Smooth muscle cell (in vitro differentiated cells): ENCODE results near the gene NDUFA11. TPM values are rescaled to one million over a fixed set of nuclear protein-coding genes. Genes with fewer than 3 reads are reported as not detected.

Experiments used
- DNase-seq: peaks from one replicate; lab custom pipeline; 2025; ENCODE audit not compliant: unreplicated experiment; lab: John Stamatoyannopoulos, UW
- H2AFZ ChIP-seq: fragments of 200-600 bp; sonication (generic); 2 replicates; pipeline ENCODE4 v1.6.0; 2016; ENCODE audit warnings: antibody characterized with exemption, low read depth, mild to moderate bottlenecking
- H3F3A ChIP-seq: fragments of 200-600 bp; sonication (generic); 2 replicates; pipeline ENCODE4 v1.6.0; 2017; ENCODE audit warnings: antibody characterized with exemption, low read depth
- H3K27ac ChIP-seq: fragments of 200-600 bp; sonication (generic); 2 replicates; pipeline ENCODE4 v1.5.1; 2016; ENCODE audit warnings: low read depth, mild to moderate bottlenecking
- H3K27me3 ChIP-seq: fragments of 200-600 bp; sonication (generic); 2 replicates; pipeline ENCODE4 v1.6.1; 2016; ENCODE audit warnings: low read depth, mild to moderate bottlenecking
- H3K36me3 ChIP-seq: fragments of 200-600 bp; sonication (generic); 2 replicates; pipeline ENCODE4 v1.5.1; 2016; ENCODE audit warnings: low read depth
- H3K4me1 ChIP-seq: fragments of 200-600 bp; sonication (generic); 2 replicates; pipeline ENCODE4 v1.5.1; 2016; ENCODE audit warnings: low read depth
- H3K4me2 ChIP-seq: fragments of 200-600 bp; sonication (generic); 2 replicates; pipeline ENCODE4 v1.6.0; 2016; ENCODE audit warnings: mild to moderate bottlenecking
- H3K4me3 ChIP-seq: fragments of 200-600 bp; sonication (generic); 2 replicates; pipeline ENCODE4 v1.5.1; 2016; ENCODE audit warnings: mild to moderate bottlenecking
- H3K79me2 ChIP-seq: fragments of 200-600 bp; sonication (generic); 2 replicates; pipeline ENCODE4 v1.6.0; 2016; ENCODE audit warnings: low read depth, mild to moderate bottlenecking
- H3K9ac ChIP-seq: fragments of 200-600 bp; sonication (generic); 2 replicates; pipeline ENCODE4 v1.6.0; 2016; ENCODE audit warnings: low read depth
- H3K9me3 ChIP-seq: fragments of 200-600 bp; sonication (generic); replicated peaks from 2 replicates; pipeline ENCODE4 v1.5.1; 2016; ENCODE audit warnings: low read depth
- H4K20me1 ChIP-seq: fragments of 200-600 bp; sonication (generic); 2 replicates; pipeline ENCODE4 v1.6.0; 2016; ENCODE audit warnings: low read depth
- WGBS: methylation state at CpG from one replicate; pipeline ENCODE4 v1.1.7; 2016; ENCODE audit warnings: low lambda C conversion rate; 5-methylcytosine and 5-hydroxymethylcytosine counted together
- polyA plus RNA-seq: library from polyadenylated mRNA; unstranded; fragments of >200 nt; fragmentation: Nextera tagmentation; extraction: Ambion mirVana; gene quantifications from 2 replicates; pipeline ENCODE4 v1.2.1, GENCODE V29; 2016
- total RNA-seq: library from RNA; depleted of rRNA; stranded (reverse); fragments of >200 nt; gene quantifications from 2 replicates; pipeline ENCODE4 v1.2.3, GENCODE V29; 2014
- TF ChIP-seq, protein P1 (sequence below): fragments of 200-600 bp; sonication (generic); IDR thresholded peaks from 2 replicates; pipeline ENCODE4 v1.5.1; 2017; ENCODE audit warnings: borderline replicate concordance, mild to moderate bottlenecking, antibody characterized with exemption; ENCODE audit not compliant: insufficient read depth, poor library complexity, severe bottlenecking

NDUFA11 gene
- total and polyA plus RNA-seq, 2 experiments from 2014 or later: 169 to 493 TPM

DNA sequence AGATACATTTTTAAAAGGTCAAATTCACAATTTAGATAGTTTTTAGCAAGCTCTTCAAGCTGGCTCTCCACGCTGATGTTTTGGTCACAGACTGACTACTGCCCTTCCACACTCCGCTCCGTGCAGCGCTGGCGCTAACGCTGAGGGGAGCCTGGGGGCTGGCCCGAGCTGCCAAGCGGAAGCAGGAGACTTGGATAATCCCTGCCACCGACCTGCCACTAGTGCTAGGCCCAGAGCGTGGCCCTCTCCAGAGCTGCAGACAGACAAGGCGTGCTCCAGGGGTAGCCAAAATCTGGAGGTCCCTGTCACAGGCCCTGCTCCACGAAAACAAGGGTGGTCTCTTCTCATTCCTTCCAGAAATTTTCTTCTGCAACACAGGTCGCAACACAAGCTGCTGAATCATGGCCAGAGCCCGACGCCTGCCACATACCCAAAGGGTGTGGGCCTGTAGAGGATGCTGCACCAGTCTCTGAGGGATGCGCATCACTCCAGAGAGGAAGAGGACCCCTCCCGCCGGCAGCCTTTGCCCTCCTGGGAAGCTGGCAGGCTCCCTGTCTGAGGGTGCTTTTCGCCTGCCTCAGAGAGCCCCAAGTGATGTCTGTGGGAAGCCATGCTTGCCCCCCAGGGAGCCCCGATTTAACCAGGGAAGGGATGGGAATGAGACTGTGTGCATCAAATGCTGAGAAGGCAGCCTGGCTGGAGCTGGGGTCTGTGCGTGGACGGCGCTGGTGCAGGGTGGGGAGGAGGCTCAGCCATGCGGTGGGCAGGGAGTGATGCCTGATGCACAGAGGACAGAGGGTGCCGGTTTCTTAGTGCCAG lies 32.1 kb upstream of the NDUFA11 start:
- H3F3A ChIP-seq: peaks cover 17% of the 10 kb centered on the region
- H3K79me2 ChIP-seq: peaks cover 18% of the 10 kb centered on the region
- peaks cover 82% of the 10 kb centered on the region for H4K20me1 ChIP-seq
- 70% methylated on average over 25 of the region's 25 CpGs for WGBS
- no peaks in the 10 kb centered on the region for H3K9me3 ChIP-seq
- no peak overlapping the region for H3K9ac ChIP-seq
- DNase-seq: no peak
- TF ChIP-seq, protein P1, sequence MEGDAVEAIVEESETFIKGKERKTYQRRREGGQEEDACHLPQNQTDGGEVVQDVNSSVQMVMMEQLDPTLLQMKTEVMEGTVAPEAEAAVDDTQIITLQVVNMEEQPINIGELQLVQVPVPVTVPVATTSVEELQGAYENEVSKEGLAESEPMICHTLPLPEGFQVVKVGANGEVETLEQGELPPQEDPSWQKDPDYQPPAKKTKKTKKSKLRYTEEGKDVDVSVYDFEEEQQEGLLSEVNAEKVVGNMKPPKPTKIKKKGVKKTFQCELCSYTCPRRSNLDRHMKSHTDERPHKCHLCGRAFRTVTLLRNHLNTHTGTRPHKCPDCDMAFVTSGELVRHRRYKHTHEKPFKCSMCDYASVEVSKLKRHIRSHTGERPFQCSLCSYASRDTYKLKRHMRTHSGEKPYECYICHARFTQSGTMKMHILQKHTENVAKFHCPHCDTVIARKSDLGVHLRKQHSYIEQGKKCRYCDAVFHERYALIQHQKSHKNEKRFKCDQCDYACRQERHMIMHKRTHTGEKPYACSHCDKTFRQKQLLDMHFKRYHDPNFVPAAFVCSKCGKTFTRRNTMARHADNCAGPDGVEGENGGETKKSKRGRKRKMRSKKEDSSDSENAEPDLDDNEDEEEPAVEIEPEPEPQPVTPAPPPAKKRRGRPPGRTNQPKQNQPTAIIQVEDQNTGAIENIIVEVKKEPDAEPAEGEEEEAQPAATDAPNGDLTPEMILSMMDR: no peak
- H2AFZ ChIP-seq: no peak overlapping the region
- peak overlapping the region; percentile 85 for H3K27ac ChIP-seq
- no peak overlapping the region for H3K4me3 ChIP-seq
- peaks cover 16% of the 10 kb centered on the region for H3K4me1 ChIP-seq
- peak overlapping the region; percentile 73 for H3K4me2 ChIP-seq
- no peaks in the 10 kb centered on the region for H3K36me3 ChIP-seq
- no peaks in the 10 kb centered on the region for H3K27me3 ChIP-seq

DNA sequence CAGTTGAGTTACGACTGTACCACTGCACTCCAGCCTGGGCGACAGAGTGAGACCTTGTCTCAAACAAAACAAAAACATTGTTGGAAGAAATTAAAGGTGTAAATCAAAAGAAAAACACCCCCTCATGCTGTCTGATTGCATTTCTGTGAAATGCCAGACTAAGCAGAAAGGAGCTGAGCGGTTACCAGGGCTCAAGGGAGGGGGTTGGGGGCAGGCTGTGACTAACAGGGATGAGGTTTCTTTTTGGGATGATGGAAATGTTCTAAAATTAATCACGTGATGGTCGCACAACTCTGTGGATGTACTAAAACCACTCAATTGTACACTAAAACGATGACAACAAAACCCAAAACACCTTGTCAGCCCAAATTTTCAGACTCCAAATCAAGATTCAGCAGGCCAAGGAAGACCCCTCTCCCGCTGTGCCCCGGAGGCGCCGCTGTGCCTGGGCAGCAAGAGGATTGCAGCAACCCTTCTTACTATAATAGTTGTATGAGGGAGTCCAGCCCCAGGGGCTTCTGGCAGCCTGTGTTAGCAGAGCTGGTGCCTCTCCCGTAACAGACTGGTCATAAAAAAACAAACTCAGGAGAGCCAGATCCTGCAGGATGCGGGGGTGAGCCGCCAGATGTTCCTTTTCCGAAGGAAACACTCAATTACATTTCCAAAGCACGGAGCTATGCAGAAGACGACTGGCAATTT lies 31.3 kb upstream of the NDUFA11 start:
- no peak overlapping the region for H2AFZ ChIP-seq
- TF ChIP-seq, protein P1: no peak
- no peak overlapping the region for H3K4me3 ChIP-seq
- WGBS: 45% methylated on average over 16 of the region's 16 CpGs
- H4K20me1 ChIP-seq: peaks cover 75% of the 10 kb centered on the region
- no peaks in the 10 kb centered on the region for H3K9me3 ChIP-seq
- peaks cover 17% of the 10 kb centered on the region for H3F3A ChIP-seq
- H3K27me3 ChIP-seq: no peaks in the 10 kb centered on the region
- H3K36me3 ChIP-seq: no peaks in the 10 kb centered on the region
- no peak for DNase-seq
- H3K27ac ChIP-seq: peak overlapping the region; percentile 85
- H3K79me2 ChIP-seq: peaks cover 11% of the 10 kb centered on the region
- H3K4me2 ChIP-seq: peak overlapping the region; percentile 73
- H3K4me1 ChIP-seq: peaks cover 16% of the 10 kb centered on the region
- no peak overlapping the region for H3K9ac ChIP-seq

DNA sequence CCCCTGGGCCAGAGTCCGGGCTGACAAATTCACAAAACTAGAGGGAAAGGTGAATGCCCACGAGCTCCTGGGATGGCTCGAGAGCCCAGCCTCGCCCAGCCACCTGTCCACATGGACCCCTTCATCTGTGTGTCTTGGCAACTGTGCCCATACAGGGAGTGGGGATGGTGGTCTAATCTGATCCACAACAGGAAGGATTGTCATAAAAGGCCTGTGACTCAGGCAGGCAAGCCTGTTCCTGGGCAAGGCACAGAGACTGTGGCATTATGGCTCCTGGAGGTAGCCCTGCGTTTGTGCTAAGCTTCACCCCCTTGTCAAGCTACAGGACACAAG lies 30.4 kb upstream of the NDUFA11 start:
- H2AFZ ChIP-seq: no peak overlapping the region
- WGBS: 92% methylated on average over 5 of the region's 5 CpGs
- DNase-seq: no peak
- H3K27me3 ChIP-seq: no peaks in the 10 kb centered on the region
- H3K4me2 ChIP-seq: peak overlapping the region; percentile 73
- peaks cover 16% of the 10 kb centered on the region for H3K4me1 ChIP-seq
- H4K20me1 ChIP-seq: peaks cover 66% of the 10 kb centered on the region
- TF ChIP-seq, protein P1: no peak
- H3K27ac ChIP-seq: peak overlapping the region; percentile 85
- peaks cover 17% of the 10 kb centered on the region for H3F3A ChIP-seq
- no peaks in the 10 kb centered on the region for H3K36me3 ChIP-seq
- H3K9me3 ChIP-seq: no peaks in the 10 kb centered on the region
- H3K79me2 ChIP-seq: peaks cover 9% of the 10 kb centered on the region
- no peak overlapping the region for H3K4me3 ChIP-seq
- H3K9ac ChIP-seq: no peak overlapping the region
